K562 (cell line): ENCODE data around the gene COL6A2. TPM values are rescaled to one million over a fixed set of nuclear protein-coding genes. Genes with fewer than 3 reads are reported as not detected.

Source experiments
- ATAC-seq: fragments of 200-7000 bp; cut with Tn5 transposase; 3 replicates; pipeline ENCODE4 v1.9.1; 2020; ENCODE audit warnings: moderate library complexity
- BruUV-seq: library from RNA; stranded (reverse); fragments of 400-500 nt; replicated peaks from 2 replicates; lab custom pipeline; 2021; lab: Mats Ljungman, UMichigan
- CTCF ChIA-PET: fragments of 300-600 bp; formaldehyde crosslinking; extraction: SDS; loops from one replicate; lab custom pipeline; 2021; ENCODE audit warnings: low intra/inter-chr PET ratio; lab: Yijun Ruan, JAX
- POLR2A ChIA-PET: fragments of 300-600, 350-650 bp; sonication (Branson Sonifier 250); formaldehyde crosslinking; extraction: SDS; loops from one replicate; lab custom pipeline; 2021; ENCODE audit warnings: antibody characterized with exemption, inconsistent platforms; lab: Yijun Ruan, JAX
- DNase-seq, 4 experiments: peaks; one replicate each; pipeline versions ENCODE4 v3.0.0 to v3.0.0-alpha.2; 2011 to 2018; ENCODE audit warnings: low spot score in 3 of 4, mixed read lengths in 3 of 4; ENCODE audit errors: extremely low read depth in 1 of 4
- FAIRE-seq: peaks from 2 replicates; lab custom pipeline; 2011; peaks lifted over from hg19 to GRCh38; lab: Jason Lieb, UNC
- H2AFZ ChIP-seq: 2 replicates; pipeline ENCODE4 v1.6.0; 2011; ENCODE audit warnings: low read depth, low read length, control low read depth, inconsistent platforms
- H3K27ac ChIP-seq: fragments of 200-600 bp; 3 replicates; pipeline ENCODE4 v1.8.0; 2011; ENCODE audit warnings: low read depth, mild to moderate bottlenecking, control low read depth, inconsistent platforms, low read length, moderate library complexity, mixed read lengths; ENCODE audit errors: extremely low read depth
- H3K27me3 ChIP-seq, 2 experiments: fragments of 300-600 bp in 1 of 2; 2 replicates in 1 of 2; 3 replicates in 1 of 2; pipeline versions ENCODE4 v1.6.0 to v1.8.0; 2011; ENCODE audit warnings: inconsistent platforms in 2 of 2, low read length in 2 of 2, mild to moderate bottlenecking in 1 of 2, mixed read lengths in 1 of 2, moderate library complexity in 1 of 2; ENCODE audit not compliant: control insufficient read depth in 2 of 2, insufficient read depth in 2 of 2
- H3K36me3 ChIP-seq: fragments of 300-600 bp; 3 replicates; pipeline ENCODE4 v1.8.0; 2011; ENCODE audit warnings: mild to moderate bottlenecking, low read length, inconsistent platforms; ENCODE audit not compliant: control insufficient read depth, insufficient read depth
- H3K4me1 ChIP-seq, 2 experiments: fragments of 200-600 bp in 1 of 2; replicated peaks in 1 of 2; 2 replicates in 1 of 2; 3 replicates in 1 of 2; pipeline versions ENCODE4 v1.5.1 to v1.8.0; 2011; ENCODE audit warnings: inconsistent platforms in 2 of 2, low read length in 2 of 2, mild to moderate bottlenecking in 1 of 2, mixed read lengths in 1 of 2, moderate library complexity in 1 of 2; ENCODE audit not compliant: control insufficient read depth in 2 of 2, insufficient read depth in 2 of 2
- H3K4me2 ChIP-seq: 2 replicates; pipeline ENCODE4 v1.6.1; 2011; ENCODE audit warnings: low read length, control low read depth, inconsistent platforms, mixed read lengths; ENCODE audit not compliant: insufficient read depth
- H3K4me3 ChIP-seq: fragments of 200-600 bp; sonication (generic), shearing (Covaris generic); 2 replicates; pipeline ENCODE4 v1.5.1; 2016; ENCODE audit warnings: control low read depth, inconsistent platforms
- H3K79me2 ChIP-seq: fragments of 200-600 bp; 3 replicates; pipeline ENCODE4 v1.8.0; 2011; ENCODE audit warnings: low read length, inconsistent platforms; ENCODE audit not compliant: control insufficient read depth, insufficient read depth
- H3K9ac ChIP-seq, 2 experiments: 2 replicates each; pipeline versions ENCODE4 v1.6.0 to v1.6.1; 2011; ENCODE audit warnings: low read depth in 2 of 2, low read length in 2 of 2, control low read depth in 1 of 2, inconsistent platforms in 1 of 2, mild to moderate bottlenecking in 1 of 2, mixed read lengths in 1 of 2; ENCODE audit not compliant: insufficient read depth in 1 of 2
- H3K9me1 ChIP-seq: one replicate; pipeline ENCODE4 v1.6.0; 2011; ENCODE audit warnings: inconsistent platforms, mild to moderate bottlenecking, low read length, moderate library complexity; ENCODE audit not compliant: control insufficient read depth, insufficient read depth
- H3K9me3 ChIP-seq: replicated peaks from 2 replicates; pipeline ENCODE4 v1.5.1; 2011; ENCODE audit warnings: low read depth, low read length, inconsistent platforms; ENCODE audit not compliant: control insufficient read depth, insufficient read depth
- H4K20me1 ChIP-seq: replicated peaks from 2 replicates; pipeline ENCODE4 v1.6.1; 2011; ENCODE audit warnings: low read length, inconsistent platforms, mixed read lengths; ENCODE audit not compliant: control insufficient read depth, insufficient read depth
- DMBX1 ChIP-seq: fragments of 250-450 bp; sonication (Bioruptor Pico); IDR thresholded peaks from 2 replicates; pipeline ENCODE4 v1.8.0; 2022; ENCODE audit warnings: inconsistent platforms, mild to moderate bottlenecking, moderate library complexity, borderline replicate concordance
- PHF21A ChIP-seq: fragments of 450-650 bp; IDR thresholded peaks from 2 replicates; pipeline ENCODE4 v1.6.1; 2017; ENCODE audit warnings: low read depth, borderline replicate concordance
- POLR2A ChIP-seq: fragments of 450-650 bp; conservative IDR thresholded peaks from 2 replicates; pipeline ENCODE4 v1.6.1; 2016
- RB1 ChIP-seq: fragments of 450-650 bp; IDR thresholded peaks from 2 replicates; pipeline ENCODE4 v1.6.1; 2017; ENCODE audit warnings: low read depth, mild to moderate bottlenecking
- SMAD1 ChIP-seq: fragments of 150-350 bp; IDR thresholded peaks from 2 replicates; pipeline ENCODE4 v1.6.1; 2014; ENCODE audit warnings: low read length, low read depth; ENCODE audit not compliant: partially characterized antibody
- WGBS: fragments of 100-300 bp; shearing (Covaris generic); methylation state at CpG from one replicate; pipeline ENCODE4 v1.1.6; 2016; ENCODE audit warnings: low coverage, mixed read lengths; ENCODE audit not compliant: insufficient coverage; ENCODE audit errors: missing lambda C conversion rate; 5-methylcytosine and 5-hydroxymethylcytosine counted together
- in situ Hi-C: fragments of 300-500 bp; cut with MboI; formaldehyde crosslinking; loops from 4 replicates; pipeline ENCODE4 v1.15.0; 2018; ENCODE audit warnings: inconsistent platforms, mixed read lengths
- intact Hi-C: fragments of 100-400 bp; cut with micrococcal nuclease; formaldehyde crosslinking; loops from 2 replicates; pipeline ENCODE4 v1.14.2; 2022
- polyA plus RNA-seq, 8 experiments: library from polyadenylated mRNA; depleted of rRNA in 4 of 8; stranded (reverse) in 5 of 8; unstranded in 3 of 8; fragments of >200 nt; fragmentation: Nextera tagmentation in 2 of 8; fragmentation: Illumina TruSeq in 1 of 8; extraction: Ambion mirVana in 2 of 8; extraction: Trizol in 1 of 8; gene quantifications; 2 replicates each; pipeline versions ENCODE4 v1.2.1 to v1.2.3, GENCODE V29; 2011 to 2014; ENCODE audit warnings: inconsistent platforms in 1 of 8, missing spikeins in 1 of 8
- total RNA-seq, 7 experiments: library from RNA; depleted of rRNA in 6 of 7; stranded (reverse); fragments of >200 nt in 6 of 7; fragmentation: Illumina TruSeq in 2 of 7; extraction: Trizol in 2 of 7; gene quantifications; 2 replicates each; pipeline versions ENCODE4 v1.2.1 to v1.2.3, GENCODE V29; 2011 to 2021; ENCODE audit warnings: low replicate concordance in 1 of 7
- TF ChIP-seq, protein P1 (sequence below): sonication (generic); formaldehyde crosslinking; IDR thresholded peaks from 2 replicates; pipeline ENCODE4 v1.8.0; 2022; ENCODE audit warnings: mild to moderate bottlenecking, missing genetic modification reagents
- TF ChIP-seq, protein P2 (sequence below): sonication (generic); formaldehyde crosslinking; IDR thresholded peaks from 2 replicates; pipeline ENCODE4 v1.9.0; 2022; ENCODE audit warnings: mild to moderate bottlenecking, missing genetic modification reagents
- TF ChIP-seq, protein P3 (sequence below): sonication (generic); formaldehyde crosslinking; IDR thresholded peaks from 2 replicates; pipeline ENCODE4 v1.8.0; 2023; ENCODE audit warnings: mild to moderate bottlenecking, missing genetic modification reagents

The COL6A2 gene
- total and polyA plus RNA-seq, 9 of the 15 experiments (the other 6 are each of a cell fraction or from before 2014, with no cell fraction given) = 0.07 to 1.1 (median 0.24) TPM; not detected in 3

DNA sequence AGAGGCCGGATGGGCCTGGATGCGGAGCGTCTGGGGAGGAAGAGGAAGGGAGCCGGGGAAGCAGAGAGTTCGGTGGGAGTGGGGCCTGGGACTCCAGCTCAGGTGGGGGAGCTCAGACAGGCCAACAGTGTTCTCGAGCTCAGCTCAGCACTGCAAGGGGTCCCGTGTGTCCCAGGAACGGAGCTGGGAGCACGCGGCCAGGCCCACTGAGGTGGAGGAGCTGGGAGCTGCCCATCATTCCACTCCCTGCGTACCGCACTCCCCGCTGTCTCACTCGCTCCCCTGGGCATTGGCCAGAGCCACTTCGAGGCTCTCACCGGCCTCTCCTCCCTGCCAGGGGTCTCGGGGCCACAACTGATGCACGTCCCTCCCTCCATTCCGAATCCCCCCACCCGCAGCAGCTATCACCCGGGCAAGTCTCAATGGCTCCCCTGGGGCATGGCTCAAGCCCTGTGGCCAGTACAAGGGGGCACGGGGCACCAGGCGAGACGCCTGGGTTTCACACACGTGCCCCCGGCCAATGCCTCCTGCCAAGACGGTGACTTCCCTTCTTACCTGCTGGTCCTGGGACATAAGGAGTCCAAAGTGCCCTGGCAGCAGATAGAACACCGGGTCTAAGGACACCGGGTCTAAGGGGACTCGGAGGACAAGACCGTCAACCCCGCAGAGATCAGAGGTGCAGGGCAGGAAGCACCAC lies 30.3 kb upstream of the COL6A2 start (continued):
- TF ChIP-seq POLR2A = no peak
- no peak for TF ChIP-seq RB1
- TF ChIP-seq SMAD1 = no peak
- TF ChIP-seq, protein P1, sequence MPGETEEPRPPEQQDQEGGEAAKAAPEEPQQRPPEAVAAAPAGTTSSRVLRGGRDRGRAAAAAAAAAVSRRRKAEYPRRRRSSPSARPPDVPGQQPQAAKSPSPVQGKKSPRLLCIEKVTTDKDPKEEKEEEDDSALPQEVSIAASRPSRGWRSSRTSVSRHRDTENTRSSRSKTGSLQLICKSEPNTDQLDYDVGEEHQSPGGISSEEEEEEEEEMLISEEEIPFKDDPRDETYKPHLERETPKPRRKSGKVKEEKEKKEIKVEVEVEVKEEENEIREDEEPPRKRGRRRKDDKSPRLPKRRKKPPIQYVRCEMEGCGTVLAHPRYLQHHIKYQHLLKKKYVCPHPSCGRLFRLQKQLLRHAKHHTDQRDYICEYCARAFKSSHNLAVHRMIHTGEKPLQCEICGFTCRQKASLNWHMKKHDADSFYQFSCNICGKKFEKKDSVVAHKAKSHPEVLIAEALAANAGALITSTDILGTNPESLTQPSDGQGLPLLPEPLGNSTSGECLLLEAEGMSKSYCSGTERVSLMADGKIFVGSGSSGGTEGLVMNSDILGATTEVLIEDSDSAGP (CRISPR knock-in tag) = no peak
- no peak for TF ChIP-seq DMBX1 (CRISPR knock-in tag)

DNA sequence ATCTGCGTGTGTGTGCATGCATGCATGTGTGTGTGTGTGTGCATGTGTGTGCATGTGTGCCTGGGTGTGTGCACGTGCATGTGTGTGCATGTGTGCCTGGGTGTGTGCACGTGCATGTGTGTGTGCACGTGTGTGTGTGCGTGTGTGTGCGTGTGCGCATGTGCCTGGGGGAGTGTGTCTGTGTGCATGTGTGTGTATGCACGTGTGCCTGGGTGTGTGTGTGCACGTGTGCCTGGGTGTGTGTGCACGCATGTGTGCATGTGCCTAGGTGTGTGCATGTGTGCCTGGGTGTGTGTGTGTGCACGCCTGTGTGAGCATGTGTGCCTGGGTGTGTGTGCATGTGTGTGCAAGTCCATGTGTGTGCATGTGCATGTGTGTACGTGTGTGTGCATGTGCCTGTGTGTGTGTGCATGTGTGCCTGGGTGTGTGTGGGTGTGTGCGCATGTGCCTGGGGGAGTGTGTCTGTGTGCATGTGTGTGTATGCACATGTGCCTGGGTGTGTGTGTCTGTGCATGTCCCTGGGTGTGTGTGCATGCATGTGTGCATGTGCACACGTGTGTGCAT lies 29.3 kb upstream of the COL6A2 start:
- WGBS = 11% methylated on average over 9 of the region's 14 CpGs
- Histone ChIP-seq H2AFZ (no peak overlapping the region), H3K27me3 (peaks cover 32 to 63% of the 10 kb centered on the region in 2 experiments), H3K9ac (no peak overlapping the region), H3K4me2 (no peak overlapping the region), H3K9me3 (peaks cover 2% of the 10 kb centered on the region; the same call in 1 of the 2 replicates), H3K27ac (no peak overlapping the region), H3K79me2 (no peaks in the 10 kb centered on the region), H3K36me3 (no peaks in the 10 kb centered on the region), H3K4me1 (peaks cover 0 to 25% of the 10 kb centered on the region in 2 experiments; a peak in 3 of 5 replicates), H4K20me1 (no peaks in the 10 kb centered on the region), H3K9me1 (no peaks in the 10 kb centered on the region), H3K4me3 (no peak overlapping the region)
- CTCF ChIA-PET = no interaction called here
- TF ChIP-seq, protein P2, sequence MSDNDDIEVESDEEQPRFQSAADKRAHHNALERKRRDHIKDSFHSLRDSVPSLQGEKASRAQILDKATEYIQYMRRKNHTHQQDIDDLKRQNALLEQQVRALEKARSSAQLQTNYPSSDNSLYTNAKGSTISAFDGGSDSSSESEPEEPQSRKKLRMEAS (CRISPR knock-in tag) = peak; percentile 23; the same call in 1 of the 2 replicates
- TF ChIP-seq PHF21A = no peak
- TF ChIP-seq, protein P3, sequence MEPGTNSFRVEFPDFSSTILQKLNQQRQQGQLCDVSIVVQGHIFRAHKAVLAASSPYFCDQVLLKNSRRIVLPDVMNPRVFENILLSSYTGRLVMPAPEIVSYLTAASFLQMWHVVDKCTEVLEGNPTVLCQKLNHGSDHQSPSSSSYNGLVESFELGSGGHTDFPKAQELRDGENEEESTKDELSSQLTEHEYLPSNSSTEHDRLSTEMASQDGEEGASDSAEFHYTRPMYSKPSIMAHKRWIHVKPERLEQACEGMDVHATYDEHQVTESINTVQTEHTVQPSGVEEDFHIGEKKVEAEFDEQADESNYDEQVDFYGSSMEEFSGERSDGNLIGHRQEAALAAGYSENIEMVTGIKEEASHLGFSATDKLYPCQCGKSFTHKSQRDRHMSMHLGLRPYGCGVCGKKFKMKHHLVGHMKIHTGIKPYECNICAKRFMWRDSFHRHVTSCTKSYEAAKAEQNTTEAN = peak; percentile 89; the same call in 1 of the 2 replicates
- intact Hi-C loops = no loop called here
- FAIRE-seq = no peak
- POLR2A ChIA-PET = no interaction called here
- BruUV-seq = no TSS peak
- ATAC-seq = no peak
- no peak for DNase-seq
- in situ Hi-C loops = no loop called here
